ENCODE data around the gene CDC42BPB.

The CDC42BPB gene

GRCh38 chr14:102967506-102967795 lies 89.9 kb downstream of the CDC42BPB start:
- H3K27me3 ChIP-seq (ENCODE audit: low read length) = no peaks in the 10 kb centered on the region
- H3K4me3 ChIP-seq (ENCODE audit: insufficient read depth, low read length, poor library complexity, severe bottlenecking) = no peak overlapping the region
- H2AFZ ChIP-seq (ENCODE audit: low read depth, low read length, severe bottlenecking) = no peak overlapping the region
- no peak for TF ChIP-seq EZH2phosphoT487 (conservative IDR thresholded peaks at IDR 0.05; ENCODE audit: low read length)
- TF ChIP-seq CTCF (IDR thresholded peaks at IDR 0.05; ENCODE audit: insufficient read depth, low read length, poor library complexity, severe bottlenecking) = no peak
- H3K79me2 ChIP-seq (ENCODE audit: insufficient read depth, low read length) = no peaks in the 10 kb centered on the region
- no peak overlapping the region for H3K4me2 ChIP-seq (ENCODE audit: low read depth, low read length, poor library complexity, severe bottlenecking)
- no peaks in the 10 kb centered on the region for H3K9me2 ChIP-seq (replicated peaks; ENCODE audit: insufficient read depth, low read length)
- H4K20me1 ChIP-seq (ENCODE audit: low read depth, low read length) = no peaks in the 10 kb centered on the region
- no peaks in the 10 kb centered on the region for H3K9me3 ChIP-seq (ENCODE audit: insufficient read depth, low read length)
- H3K9ac ChIP-seq (ENCODE audit: low read length) = no peak overlapping the region
- H3K36me3 ChIP-seq (ENCODE audit: low read length) = no peaks in the 10 kb centered on the region
- H3F3A ChIP-seq (ENCODE audit: insufficient read depth) = no peaks in the 10 kb centered on the region
- H3K27ac ChIP-seq (ENCODE audit: low read depth, low read length) = no peak overlapping the region

GRCh38 chr14:102966681-102967505 lies 90.5 kb downstream of the CDC42BPB start:
- Histone ChIP-seq H3K27ac (ENCODE audit: low read depth, low read length) (no peak overlapping the region), H2AFZ (ENCODE audit: low read depth, low read length, severe bottlenecking) (no peak overlapping the region), H3K4me2 (ENCODE audit: low read depth, low read length, poor library complexity, severe bottlenecking) (no peak overlapping the region), H3K9me3 (ENCODE audit: insufficient read depth, low read length) (no peaks in the 10 kb centered on the region), H3F3A (ENCODE audit: insufficient read depth) (no peaks in the 10 kb centered on the region), H3K4me3 (ENCODE audit: insufficient read depth, low read length, poor library complexity, severe bottlenecking) (no peak overlapping the region), H3K9me2 (replicated peaks; ENCODE audit: insufficient read depth, low read length) (no peaks in the 10 kb centered on the region), H3K27me3 (ENCODE audit: low read length) (no peaks in the 10 kb centered on the region), H3K9ac (ENCODE audit: low read length) (no peak overlapping the region), H3K36me3 (ENCODE audit: low read length) (no peaks in the 10 kb centered on the region), H4K20me1 (ENCODE audit: low read depth, low read length) (no peaks in the 10 kb centered on the region), H3K79me2 (ENCODE audit: insufficient read depth, low read length) (no peaks in the 10 kb centered on the region)
- TF ChIP-seq CTCF (IDR thresholded peaks at IDR 0.05; ENCODE audit: insufficient read depth, low read length, poor library complexity, severe bottlenecking) (no peak), EZH2phosphoT487 (conservative IDR thresholded peaks at IDR 0.05; ENCODE audit: low read length) (no peak)

GRCh38 chr14:102965971-102966655 lies 91.2 kb downstream of the CDC42BPB start:
- no peak for TF ChIP-seq CTCF (IDR thresholded peaks at IDR 0.05; ENCODE audit: insufficient read depth, low read length, poor library complexity, severe bottlenecking)
- no peak for TF ChIP-seq EZH2phosphoT487 (conservative IDR thresholded peaks at IDR 0.05; ENCODE audit: low read length)
- Histone ChIP-seq H3F3A (ENCODE audit: insufficient read depth) (no peaks in the 10 kb centered on the region), H4K20me1 (ENCODE audit: low read depth, low read length) (no peaks in the 10 kb centered on the region), H3K4me3 (ENCODE audit: insufficient read depth, low read length, poor library complexity, severe bottlenecking) (no peak overlapping the region), H2AFZ (ENCODE audit: low read depth, low read length, severe bottlenecking) (no peak overlapping the region), H3K27ac (ENCODE audit: low read depth, low read length) (no peak overlapping the region), H3K9me2 (replicated peaks; ENCODE audit: insufficient read depth, low read length) (no peaks in the 10 kb centered on the region), H3K27me3 (ENCODE audit: low read length) (no peaks in the 10 kb centered on the region), H3K9me3 (ENCODE audit: insufficient read depth, low read length) (no peaks in the 10 kb centered on the region), H3K79me2 (ENCODE audit: insufficient read depth, low read length) (no peaks in the 10 kb centered on the region), H3K4me2 (ENCODE audit: low read depth, low read length, poor library complexity, severe bottlenecking) (no peak overlapping the region), H3K36me3 (ENCODE audit: low read length) (no peaks in the 10 kb centered on the region), H3K9ac (ENCODE audit: low read length) (no peak overlapping the region)

All from SU-DHL-6 (cell line).